Tibial artery (tissue), 4 donors: ENCODE results near the gene SRGAP3.

Experiments
- DNase-seq, 2 donors: peaks; one replicate each; pipeline ENCODE4 v3.0.0-alpha.2; 2019
- H3K27ac ChIP-seq, 2 donors: fragments of 200-600 bp; sonication (generic) in 1 of 2; 1 replicate in 1 of 2; 2 replicates in 1 of 2; pipeline ENCODE4 v1.5.1; 2018 to 2019; ENCODE audit warnings: mild to moderate bottlenecking in 1 of 2
- H3K27me3 ChIP-seq, 2 donors: fragments of 200-600 bp; sonication (generic) in 1 of 2; one replicate each; pipeline versions ENCODE4 v1.5.1 to v1.6.0; 2016 to 2019
- H3K36me3 ChIP-seq, 3 donors: fragments of 200-600 bp; sonication (generic) in 2 of 3; one replicate each; pipeline ENCODE4 v1.5.1; 2016 to 2019; ENCODE audit warnings: mild to moderate bottlenecking in 2 of 3
- H3K4me1 ChIP-seq, 4 donors: fragments of 200-600 bp; sonication (generic) in 2 of 4; 1 replicate in 3 of 4; 2 replicates in 1 of 4; pipeline ENCODE4 v1.5.1; 2016 to 2019
- H3K4me3 ChIP-seq, 2 donors: fragments of 200-600 bp; sonication (generic) in 1 of 2; 1 replicate in 1 of 2; 2 replicates in 1 of 2; pipeline ENCODE4 v1.5.1; 2018 to 2019; ENCODE audit warnings: mild to moderate bottlenecking in 2 of 2
- H3K9me3 ChIP-seq, 3 donors: fragments of 200-600 bp; sonication (generic) in 1 of 3; one replicate each; pipeline ENCODE4 v1.5.1; 2016 to 2019
- CTCF ChIP-seq, 2 experiments: fragments of 200-600 bp in 1 of 2; fragments of 450-650 bp in 1 of 2; IDR thresholded peaks; one replicate each; pipeline ENCODE4 v1.5.1; 2017 to 2019; ENCODE audit warnings: antibody characterized with exemption in 2 of 2, mild to moderate bottlenecking in 1 of 2, moderate library complexity in 1 of 2
- intact Hi-C: fragments of 100-400 bp; cut with DNase I; formaldehyde crosslinking; loops from one replicate; pipeline ENCODE4 v1.15.0; 2023; ENCODE audit warnings: low total_unique reads

SRGAP3 gene

GRCh38 chr3:9113040-9113439 is 136.4 kb downstream of the SRGAP3 start:
- Histone ChIP-seq H3K27me3 (no peaks in the 10 kb centered on the region), H3K4me3 (no peak overlapping the region), H3K4me1 (peaks cover 0 to 16% (median 5%) of the 10 kb centered on the region in 4 donors), H3K9me3 (no peaks in the 10 kb centered on the region), H3K27ac (no peak overlapping the region), H3K36me3 (no peaks in the 10 kb centered on the region)
- DNase-seq, result no peak
- intact Hi-C loops, result no loop called here
- TF ChIP-seq CTCF (IDR thresholded peaks at IDR 0.05), result no peak

GRCh38 chr3:9111866-9112265 is 137.6 kb downstream of the SRGAP3 start:
- H3K27me3 ChIP-seq, result no peaks in the 10 kb centered on the region
- H3K4me1 ChIP-seq, result peaks cover 0 to 16% (median 5%) of the 10 kb centered on the region in 4 donors
- no peak overlapping the region for H3K4me3 ChIP-seq
- intact Hi-C loops, result no loop called here
- H3K9me3 ChIP-seq, result no peaks in the 10 kb centered on the region
- DNase-seq, result peak; percentile 65 to 72
- H3K36me3 ChIP-seq, result no peaks in the 10 kb centered on the region
- peak; percentile 35 to 37 for TF ChIP-seq CTCF (IDR thresholded peaks at IDR 0.05)
- peak overlapping the region in 1 of 2 donors; percentile 25 for H3K27ac ChIP-seq

- no peak overlapping the region for H3K4me3 ChIP-seq
- intact Hi-C loops, result no loop called here
- TF ChIP-seq CTCF (IDR thresholded peaks at IDR 0.05), result no peak
- peak overlapping the region in 1 of 2 donors; percentile 25 for H3K27ac ChIP-seq
- no peaks in the 10 kb centered on the region for H3K36me3 ChIP-seq
- peaks cover 0 to 16% (median 5%) of the 10 kb centered on the region in 4 donors for H3K4me1 ChIP-seq
- no peaks in the 10 kb centered on the region for H3K27me3 ChIP-seq
- DNase-seq, result no peak
- H3K9me3 ChIP-seq, result no peaks in the 10 kb centered on the region
Observed at GRCh38 chr3:9111417-9111816, 138.0 kb downstream of the SRGAP3 start.

- H3K36me3 ChIP-seq, result no peaks in the 10 kb centered on the region
- no peaks in the 10 kb centered on the region for H3K9me3 ChIP-seq
- no peaks in the 10 kb centered on the region for H3K27me3 ChIP-seq
- no peak overlapping the region for H3K4me3 ChIP-seq
- no peak for DNase-seq
- peaks cover 0 to 16% (median 5%) of the 10 kb centered on the region in 4 donors for H3K4me1 ChIP-seq
- no peak overlapping the region for H3K27ac ChIP-seq
- intact Hi-C loops, result no loop called here
- TF ChIP-seq CTCF (IDR thresholded peaks at IDR 0.05), result no peak
Observed at GRCh38 chr3:9110802-9111201, 138.6 kb downstream of the SRGAP3 start.

- Histone ChIP-seq H3K4me3 (no peak overlapping the region), H3K27ac (no peak overlapping the region), H3K9me3 (no peaks in the 10 kb centered on the region), H3K27me3 (peaks cover 0 to 1% of the 10 kb centered on the region in 2 donors), H3K4me1 (peaks cover 0 to 16% (median 5%) of the 10 kb centered on the region in 4 donors), H3K36me3 (no peaks in the 10 kb centered on the region)
- intact Hi-C loops, result no loop called here
- no peak for TF ChIP-seq CTCF (IDR thresholded peaks at IDR 0.05)
- no peak for DNase-seq
Observed at GRCh38 chr3:9110316-9110715, 139.1 kb downstream of the SRGAP3 start.

- Histone ChIP-seq H3K4me1 (peaks cover 0 to 16% (median 5%) of the 10 kb centered on the region in 4 donors), H3K4me3 (no peak overlapping the region), H3K27ac (no peak overlapping the region), H3K27me3 (peaks cover 0 to 4% of the 10 kb centered on the region in 2 donors), H3K36me3 (no peaks in the 10 kb centered on the region), H3K9me3 (no peaks in the 10 kb centered on the region)
- no peak for DNase-seq
- intact Hi-C loops, result no loop called here
- TF ChIP-seq CTCF (IDR thresholded peaks at IDR 0.05), result no peak
Observed at GRCh38 chr3:9109568-9109914, 139.9 kb downstream of the SRGAP3 start.
